SK-N-SH (cell line): ENCODE results near the gene PCDHGC4. TPM values are rescaled to one million over a fixed set of nuclear protein-coding genes. Genes with fewer than 3 reads are reported as not detected.

Source experiments
- CTCF ChIA-PET: fragments of 300-600, 350-600 bp; formaldehyde crosslinking; extraction: SDS; loops from one replicate; lab custom pipeline; 2021; lab: Yijun Ruan, JAX
- POLR2A ChIA-PET: fragments of 350-600 bp; sonication (Branson Sonifier 250); formaldehyde crosslinking; extraction: SDS; loops from one replicate; lab custom pipeline; 2020; ENCODE audit warnings: antibody characterized with exemption, inconsistent platforms; lab: Yijun Ruan, JAX
- DNase-seq: peaks from one replicate; pipeline ENCODE4 v3.0.0; 2012
- H2AFZ ChIP-seq: fragments of 200-600 bp; sonication (generic); 2 replicates; pipeline ENCODE4 v1.8.1; 2016; ENCODE audit warnings: antibody characterized with exemption, mild to moderate bottlenecking, low read depth
- H3F3A ChIP-seq: fragments of 200-600 bp; sonication (generic); replicated peaks from 2 replicates; pipeline ENCODE3; 2016; ENCODE audit warnings: antibody characterized with exemption, mild to moderate bottlenecking; ENCODE audit not compliant: insufficient read depth
- H3K27ac ChIP-seq, 2 experiments: fragments of 200-500 bp in 1 of 2; fragments of 200-600 bp in 1 of 2; sonication (Bioruptor generic) in 1 of 2; sonication (generic), shearing (Covaris generic) in 1 of 2; 2 replicates each; pipeline versions ENCODE4 v1.5.1 to v1.6.1; 2014 to 2016; ENCODE audit warnings: low read depth in 2 of 2, inconsistent platforms in 1 of 2, low read length in 1 of 2, mild to moderate bottlenecking in 1 of 2, mixed read lengths in 1 of 2
- H3K27me3 ChIP-seq: fragments of 200-600 bp; sonication (generic), shearing (Covaris generic); 2 replicates; pipeline ENCODE4 v1.6.1; 2016; ENCODE audit warnings: mixed run types; ENCODE audit not compliant: insufficient read depth
- H3K36me3 ChIP-seq, 2 experiments: fragments of 200-500 bp in 1 of 2; fragments of 200-600 bp in 1 of 2; sonication (Bioruptor generic) in 1 of 2; sonication (generic) in 1 of 2; replicated peaks in 1 of 2; 2 replicates each; pipeline versions ENCODE3 to v1.5.1; 2014 to 2016; ENCODE audit warnings: low read length in 1 of 2, mild to moderate bottlenecking in 1 of 2; ENCODE audit not compliant: insufficient read depth in 2 of 2, control insufficient read depth in 1 of 2
- H3K4me1 ChIP-seq, 2 experiments: fragments of 200-500 bp in 1 of 2; fragments of 200-600 bp in 1 of 2; sonication (Bioruptor generic) in 1 of 2; sonication (generic), shearing (Covaris generic) in 1 of 2; 2 replicates each; pipeline versions ENCODE4 v1.5.1 to v1.6.1; 2014 to 2016; ENCODE audit warnings: low read depth in 1 of 2, low read length in 1 of 2, mixed run types in 1 of 2; ENCODE audit not compliant: insufficient read depth in 2 of 2, control insufficient read depth in 1 of 2
- H3K4me2 ChIP-seq: fragments of 200-600 bp; sonication (generic), shearing (Covaris generic); 2 replicates; pipeline ENCODE4 v1.6.1; 2017; ENCODE audit warnings: mixed run types
- H3K4me3 ChIP-seq, 2 experiments: fragments of 200-500 bp in 1 of 2; fragments of 200-600 bp in 1 of 2; sonication (Bioruptor generic) in 1 of 2; sonication (generic), shearing (Covaris generic) in 1 of 2; 2 replicates each; pipeline versions ENCODE4 v1.5.1 to v1.8.1; 2014 to 2016; ENCODE audit warnings: low read depth in 2 of 2, inconsistent platforms in 1 of 2, low read length in 1 of 2, mild to moderate bottlenecking in 1 of 2, mixed read lengths in 1 of 2, moderate library complexity in 1 of 2
- H3K79me2 ChIP-seq: fragments of 200-600 bp; sonication (generic); 2 replicates; pipeline ENCODE4 v1.8.1; 2017; ENCODE audit warnings: mild to moderate bottlenecking; ENCODE audit not compliant: insufficient read depth
- H3K9ac ChIP-seq: fragments of 200-600 bp; sonication (generic); 2 replicates; pipeline ENCODE4 v1.6.1; 2017; ENCODE audit warnings: mixed run types
- H3K9me2 ChIP-seq: fragments of 200-600 bp; sonication (generic); 2 replicates; pipeline ENCODE4 v1.6.1; 2017; ENCODE audit warnings: mixed run types
- H3K9me3 ChIP-seq: fragments of 200-600 bp; sonication (generic); 2 replicates; pipeline ENCODE4 v1.6.1; 2017; ENCODE audit warnings: mixed run types, mild to moderate bottlenecking, moderate library complexity
- H4K20me1 ChIP-seq: fragments of 200-600 bp; sonication (generic); 2 replicates; pipeline ENCODE4 v1.6.1; 2017; ENCODE audit warnings: mild to moderate bottlenecking, mixed run types; ENCODE audit not compliant: insufficient read depth
- CTCF ChIP-seq: fragments of 200-600 bp; sonication (generic); IDR thresholded peaks from 2 replicates; pipeline ENCODE4 v1.6.1; 2017; ENCODE audit warnings: antibody characterized with exemption, mild to moderate bottlenecking, moderate library complexity
- EP300 ChIP-seq, 2 experiments: IDR thresholded peaks; 2 replicates each; pipeline versions ENCODE4 v1.4.0 to v1.6.1; 2012; ENCODE audit warnings: borderline replicate concordance in 1 of 2, low read depth in 1 of 2, low read length in 1 of 2
- FOSL2 ChIP-seq: IDR thresholded peaks from 2 replicates; pipeline ENCODE4 v1.4.0; 2012; ENCODE audit warnings: low read depth, mild to moderate bottlenecking, moderate library complexity, borderline replicate concordance
- FOXM1 ChIP-seq: IDR thresholded peaks from 2 replicates; pipeline ENCODE4 v1.4.0; 2012; ENCODE audit warnings: low read depth, mild to moderate bottlenecking
- GATA2 ChIP-seq: sonication (generic); formaldehyde crosslinking; IDR thresholded peaks from 2 replicates; pipeline ENCODE4 v1.5.0; 2020; ENCODE audit warnings: mild to moderate bottlenecking, missing genetic modification reagents
- IRF3 ChIP-seq: fragments of 150-350 bp; IDR thresholded peaks from 2 replicates; pipeline ENCODE4 v1.6.1; 2016; ENCODE audit warnings: mild to moderate bottlenecking, low read depth, low read length
- JUND ChIP-seq: IDR thresholded peaks from 2 replicates; pipeline ENCODE4 v1.4.0; 2012
- MEF2A ChIP-seq: IDR thresholded peaks from 2 replicates; pipeline ENCODE4 v1.4.0; 2012; ENCODE audit warnings: low read depth, borderline replicate concordance
- NRF1 ChIP-seq: IDR thresholded peaks from 2 replicates; pipeline ENCODE4 v1.6.1; 2012; ENCODE audit warnings: low read depth, mild to moderate bottlenecking, low read length
- POLR2AphosphoS5 ChIP-seq: IDR thresholded peaks from 2 replicates; pipeline ENCODE4 v1.6.1; 2012; ENCODE audit warnings: low read depth, low read length
- RCOR1 ChIP-seq: fragments of 150-350 bp; IDR thresholded peaks from 2 replicates; pipeline ENCODE4 v1.6.1; 2017; ENCODE audit warnings: antibody characterized with exemption, low read length
- USF1 ChIP-seq: IDR thresholded peaks from 2 replicates; pipeline ENCODE4 v1.4.0; 2012; ENCODE audit warnings: low read depth, borderline replicate concordance
- ZBTB33 ChIP-seq: IDR thresholded peaks from 2 replicates; pipeline ENCODE4 v1.4.0; 2012; ENCODE audit warnings: low read depth, borderline replicate concordance
- WGBS: methylation state at CpG from one replicate; pipeline ENCODE4 v1.1.6; 2017; ENCODE audit warnings: low lambda C conversion rate; 5-methylcytosine and 5-hydroxymethylcytosine counted together
- polyA plus RNA-seq, 3 experiments: library from polyadenylated mRNA; depleted of rRNA; stranded (reverse); fragments of >200 nt; gene quantifications; 2 replicates each; pipeline ENCODE4 v1.2.3, GENCODE V29; 2012

The PCDHGC4 gene
- polyA plus RNA-seq, 1 of the 3 experiments (the other 2 are of a cell fraction), result 0.53 TPM

GRCh38 chr5:141523991-141524390, 39.2 kb downstream of the PCDHGC4 start:
- H3K9ac ChIP-seq, result peak overlapping the region; percentile 36; the same call in 1 of the 2 replicates
- peaks cover 32 to 61% of the 10 kb centered on the region in 2 experiments for H3K4me1 ChIP-seq
- no peaks in the 10 kb centered on the region for H4K20me1 ChIP-seq
- no peaks in the 10 kb centered on the region for H3K27me3 ChIP-seq
- WGBS, result 96% methylated on average over 8 of the region's 8 CpGs
- no peak for TF ChIP-seq POLR2AphosphoS5
- TF ChIP-seq GATA2 (CRISPR knock-in tag), result no peak
- TF ChIP-seq JUND, result no peak
- no peak for TF ChIP-seq FOSL2
- no peak for TF ChIP-seq FOXM1
- no peak for TF ChIP-seq CTCF
- no peak for TF ChIP-seq IRF3
- no peak for TF ChIP-seq RCOR1
- TF ChIP-seq EP300 (IDR thresholded peaks at IDR 0.05; ENCODE audit: borderline replicate concordance in 1 of 2, low read depth in 1 of 2, low read length in 1 of 2), result no peak
- TF ChIP-seq ZBTB33, result no peak
- TF ChIP-seq USF1, result no peak
- TF ChIP-seq MEF2A, result no peak
- no peak for TF ChIP-seq NRF1
- TF ChIP-seq, all 33 proteins: peak for 0
- Histone ChIP-seq H3K9me2 (no peaks in the 10 kb centered on the region), H3K4me2 (peak overlapping the region; percentile 85), H3K9me3 (no peaks in the 10 kb centered on the region), H3F3A (peaks cover 58% of the 10 kb centered on the region), H3K79me2 (peaks cover 18% of the 10 kb centered on the region), H2AFZ (no peak overlapping the region), H3K4me3 (0 out of 4 replicates have a peak overlapping the region, but pooled peaks of 1 of the 2 experiments have one; percentile 52), H3K27ac (peak overlapping the region; percentile 99 to 100), H3K36me3 (peaks cover 21 to 37% of the 10 kb centered on the region in 2 experiments)
- ChIA-PET CTCF (interaction anchor here (0.7 to 13.1 kb wide), 50 partner anchors 10 to 307 kb away, joined by 3 to 191 read pairs (median 4); partner anchors contain the start of genes PCDHB14, PCDHGA10, PCDHGA11 and PCDHGA2), POLR2A (interaction anchor here (0.8 to 1.8 kb wide), 9 partner anchors 9 to 106 kb away, joined by 3 to 7 read pairs (median 6); partner anchors contain the start of genes PCDHGB7, PCDHGC3 and PCDHGC4)
- no peak for DNase-seq
